Activated T-cell treated with anti-CD3 and anti-CD28 coated beads, Interleukin-2, amount 50 U/mL, for 24 hours (primary cell): ENCODE data around the gene SH3BP5L.

Experiments used
- DNase-seq: peaks from one replicate; pipeline ENCODE4 v3.0.0-alpha.2; 2020
- H3K27ac Mint-ChIP-seq: 2 replicates; pipeline ENCODE4 v1.8.0; 2020; ENCODE audit warnings: mild to moderate bottlenecking, mixed read lengths
- H3K27me3 Mint-ChIP-seq: 2 replicates; pipeline ENCODE4 v1.8.0; 2020; ENCODE audit warnings: mixed read lengths
- H3K36me3 Mint-ChIP-seq: 2 replicates; pipeline ENCODE4 v1.8.0; 2020; ENCODE audit warnings: low read depth, mixed read lengths
- H3K4me1 Mint-ChIP-seq: 2 replicates; pipeline ENCODE4 v1.8.0; 2020; ENCODE audit warnings: low read depth, mixed read lengths
- H3K4me3 Mint-ChIP-seq: 2 replicates; pipeline ENCODE4 v1.8.0; 2020; ENCODE audit warnings: mild to moderate bottlenecking, moderate library complexity, mixed read lengths
- H3K9me3 Mint-ChIP-seq: 2 replicates; pipeline ENCODE4 v1.8.0; 2020; ENCODE audit warnings: mixed read lengths

The SH3BP5L gene

GRCh38 chr1:248825136-248825535 is 579 bp downstream of the SH3BP5L start:
- H3K4me1 Mint-ChIP-seq = peaks cover 69% of the 10 kb centered on the region
- peaks cover 54% of the 10 kb centered on the region for H3K36me3 Mint-ChIP-seq
- no peaks in the 10 kb centered on the region for H3K27me3 Mint-ChIP-seq
- H3K27ac Mint-ChIP-seq = peak overlapping the region; percentile 99
- peak overlapping the region; percentile 82 for H3K4me3 Mint-ChIP-seq
- no peak for DNase-seq
- H3K9me3 Mint-ChIP-seq = no peaks in the 10 kb centered on the region

GRCh38 chr1:248824701-248825100 is 1.0 kb downstream of the SH3BP5L start:
- Mint-ChIP-seq H3K4me3 (peak overlapping the region; percentile 82), H3K27me3 (no peaks in the 10 kb centered on the region), H3K9me3 (no peaks in the 10 kb centered on the region), H3K36me3 (peaks cover 57% of the 10 kb centered on the region), H3K4me1 (peaks cover 72% of the 10 kb centered on the region), H3K27ac (peak overlapping the region; percentile 99)
- DNase-seq = peak; percentile 23

- H3K4me1 Mint-ChIP-seq = peaks cover 74% of the 10 kb centered on the region
- no peaks in the 10 kb centered on the region for H3K9me3 Mint-ChIP-seq
- no peaks in the 10 kb centered on the region for H3K27me3 Mint-ChIP-seq
- H3K36me3 Mint-ChIP-seq = peaks cover 58% of the 10 kb centered on the region
- peak overlapping the region; percentile 82 for H3K4me3 Mint-ChIP-seq
- H3K27ac Mint-ChIP-seq = peak overlapping the region; percentile 99
- DNase-seq = no peak
Measured at GRCh38 chr1:248824301-248824700, 1.4 kb downstream of the SH3BP5L start.

GRCh38 chr1:248823517-248824001 is 2.2 kb downstream of the SH3BP5L start:
- DNase-seq = no peak
- H3K27ac Mint-ChIP-seq = peak overlapping the region; percentile 99
- H3K36me3 Mint-ChIP-seq = peaks cover 64% of the 10 kb centered on the region
- H3K4me1 Mint-ChIP-seq = peaks cover 82% of the 10 kb centered on the region
- H3K27me3 Mint-ChIP-seq = no peaks in the 10 kb centered on the region
- H3K9me3 Mint-ChIP-seq = no peaks in the 10 kb centered on the region
- H3K4me3 Mint-ChIP-seq = peak overlapping the region; percentile 82

- peak overlapping the region; percentile 66 for H3K27ac Mint-ChIP-seq
- H3K36me3 Mint-ChIP-seq = peaks cover 72% of the 10 kb centered on the region
- H3K4me1 Mint-ChIP-seq = peaks cover 87% of the 10 kb centered on the region
- no peaks in the 10 kb centered on the region for H3K9me3 Mint-ChIP-seq
- no peak for DNase-seq
- H3K4me3 Mint-ChIP-seq = peak overlapping the region; percentile 2
- no peaks in the 10 kb centered on the region for H3K27me3 Mint-ChIP-seq
Measured at GRCh38 chr1:248822148-248823032, 3.3 kb downstream of the SH3BP5L start.

- H3K27ac Mint-ChIP-seq = peak overlapping the region; percentile 66
- H3K4me3 Mint-ChIP-seq = no peak overlapping the region
- peaks cover 80% of the 10 kb centered on the region for H3K36me3 Mint-ChIP-seq
- H3K9me3 Mint-ChIP-seq = no peaks in the 10 kb centered on the region
- peak; percentile 25 for DNase-seq
- no peaks in the 10 kb centered on the region for H3K27me3 Mint-ChIP-seq
- H3K4me1 Mint-ChIP-seq = peaks cover 88% of the 10 kb centered on the region
Measured at GRCh38 chr1:248821641-248822040, 4.1 kb downstream of the SH3BP5L start.

GRCh38 chr1:248821101-248821500 is 4.6 kb downstream of the SH3BP5L start:
- Mint-ChIP-seq H3K4me1 (peaks cover 92% of the 10 kb centered on the region), H3K36me3 (peaks cover 85% of the 10 kb centered on the region), H3K9me3 (no peaks in the 10 kb centered on the region), H3K27me3 (no peaks in the 10 kb centered on the region), H3K4me3 (no peak overlapping the region), H3K27ac (peak overlapping the region; percentile 29)
- DNase-seq = no peak

DNA sequence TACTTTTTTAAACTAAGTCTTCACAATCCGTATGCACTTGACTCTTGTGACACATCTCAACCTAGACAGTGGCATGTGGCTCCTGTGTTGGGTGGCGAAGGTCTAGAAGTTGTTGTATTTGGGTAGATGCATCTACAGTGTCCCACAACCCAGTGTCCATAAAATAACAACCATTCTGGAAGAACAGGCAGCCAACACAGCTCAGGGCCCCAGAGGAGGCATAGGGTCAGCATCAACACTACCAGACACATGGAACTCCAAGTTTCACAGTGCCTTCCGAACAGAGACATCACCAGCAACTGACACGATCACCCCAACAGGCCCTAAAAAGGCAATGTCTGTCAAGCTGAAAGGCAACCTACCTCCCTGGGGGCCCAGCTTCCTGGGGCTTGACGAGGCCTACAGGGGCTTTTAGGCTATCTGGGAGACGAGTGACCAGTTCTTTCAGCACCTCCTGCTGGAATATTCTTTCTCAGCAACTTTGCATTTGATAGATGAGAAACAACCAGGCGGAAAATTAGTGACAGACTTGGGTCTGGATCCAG is 5.6 kb downstream of the SH3BP5L start:
- peaks cover 90% of the 10 kb centered on the region for H3K4me1 Mint-ChIP-seq
- H3K36me3 Mint-ChIP-seq = peaks cover 86% of the 10 kb centered on the region
- H3K4me3 Mint-ChIP-seq = no peak overlapping the region
- no peak overlapping the region for H3K27ac Mint-ChIP-seq
- no peaks in the 10 kb centered on the region for H3K9me3 Mint-ChIP-seq
- DNase-seq = no peak
- no peaks in the 10 kb centered on the region for H3K27me3 Mint-ChIP-seq

GRCh38 chr1:248818505-248819374 is 7.0 kb downstream of the SH3BP5L start:
- DNase-seq = peak; percentile 32
- H3K4me3 Mint-ChIP-seq = peak overlapping the region; percentile 6
- no peaks in the 10 kb centered on the region for H3K9me3 Mint-ChIP-seq
- H3K27me3 Mint-ChIP-seq = no peaks in the 10 kb centered on the region
- H3K27ac Mint-ChIP-seq = peak overlapping the region; percentile 85
- peaks cover 76% of the 10 kb centered on the region for H3K4me1 Mint-ChIP-seq
- peaks cover 88% of the 10 kb centered on the region for H3K36me3 Mint-ChIP-seq

DNA sequence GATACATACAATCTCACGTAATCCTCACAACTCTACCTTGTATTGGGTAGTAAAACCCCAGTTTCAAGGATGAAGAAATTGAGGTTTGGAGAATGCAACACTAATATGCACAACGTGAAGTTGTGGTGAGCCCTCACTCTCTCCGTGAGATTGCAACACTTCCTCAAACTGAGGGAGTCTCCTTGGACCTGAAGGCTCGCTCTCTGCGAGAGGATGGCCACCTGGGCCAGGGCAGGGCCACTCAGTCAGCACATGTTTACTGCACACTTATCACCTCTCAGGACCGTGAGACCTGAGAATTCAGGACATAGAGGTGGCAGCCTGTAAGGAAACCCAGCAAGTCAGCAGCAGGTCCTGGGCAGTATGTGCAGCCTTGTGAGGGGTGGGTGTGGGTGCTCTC is 8.7 kb downstream of the SH3BP5L start:
- Mint-ChIP-seq H3K27me3 (no peaks in the 10 kb centered on the region), H3K27ac (peak overlapping the region; percentile 76), H3K36me3 (peaks cover 88% of the 10 kb centered on the region), H3K9me3 (no peaks in the 10 kb centered on the region), H3K4me3 (no peak overlapping the region), H3K4me1 (peaks cover 61% of the 10 kb centered on the region)
- DNase-seq = no peak

DNA sequence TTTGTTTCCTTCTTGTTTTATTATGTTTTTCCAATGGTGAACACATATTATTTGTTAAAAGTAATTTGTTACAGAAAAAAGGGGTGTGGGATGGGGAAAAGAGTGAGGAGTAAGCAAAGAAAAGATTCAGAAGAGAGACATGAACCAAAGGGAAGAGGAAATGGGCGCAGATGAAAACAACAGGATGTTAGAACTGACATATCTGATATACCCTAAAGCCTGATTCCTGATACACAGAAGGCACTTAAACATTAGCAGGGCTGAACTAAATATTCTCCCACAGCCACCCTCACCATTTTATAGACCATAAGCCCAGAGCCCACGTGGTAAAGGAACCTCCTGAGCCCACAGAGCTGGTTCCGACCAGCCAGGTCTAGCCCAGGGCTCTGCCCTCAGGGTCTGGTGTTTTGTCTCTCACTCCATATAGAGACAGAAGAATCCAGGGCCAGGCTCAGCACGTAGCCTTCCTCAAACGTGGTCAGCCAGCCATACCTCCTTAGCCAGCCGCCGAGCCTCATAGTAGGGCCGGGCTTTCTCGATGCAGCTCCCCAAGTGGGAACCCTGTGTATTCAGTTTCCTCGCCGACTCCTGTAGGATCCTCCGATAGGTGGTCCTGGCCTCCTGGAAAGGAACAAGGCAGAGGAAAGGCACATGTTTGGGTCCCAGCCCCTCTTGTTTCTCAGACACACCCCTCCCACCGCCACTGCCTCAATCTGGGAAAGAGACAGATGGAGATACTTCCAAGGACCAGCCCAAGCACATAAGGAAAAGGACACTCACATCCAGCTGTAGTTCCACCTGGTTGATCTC is 9.5 kb downstream of the SH3BP5L start:
- H3K9me3 Mint-ChIP-seq = no peaks in the 10 kb centered on the region
- peaks cover 83% of the 10 kb centered on the region for H3K36me3 Mint-ChIP-seq
- no peak for DNase-seq
- peak overlapping the region; percentile 87 for H3K27ac Mint-ChIP-seq
- peaks cover 53% of the 10 kb centered on the region for H3K4me1 Mint-ChIP-seq
- no peaks in the 10 kb centered on the region for H3K27me3 Mint-ChIP-seq
- no peak overlapping the region for H3K4me3 Mint-ChIP-seq

DNA sequence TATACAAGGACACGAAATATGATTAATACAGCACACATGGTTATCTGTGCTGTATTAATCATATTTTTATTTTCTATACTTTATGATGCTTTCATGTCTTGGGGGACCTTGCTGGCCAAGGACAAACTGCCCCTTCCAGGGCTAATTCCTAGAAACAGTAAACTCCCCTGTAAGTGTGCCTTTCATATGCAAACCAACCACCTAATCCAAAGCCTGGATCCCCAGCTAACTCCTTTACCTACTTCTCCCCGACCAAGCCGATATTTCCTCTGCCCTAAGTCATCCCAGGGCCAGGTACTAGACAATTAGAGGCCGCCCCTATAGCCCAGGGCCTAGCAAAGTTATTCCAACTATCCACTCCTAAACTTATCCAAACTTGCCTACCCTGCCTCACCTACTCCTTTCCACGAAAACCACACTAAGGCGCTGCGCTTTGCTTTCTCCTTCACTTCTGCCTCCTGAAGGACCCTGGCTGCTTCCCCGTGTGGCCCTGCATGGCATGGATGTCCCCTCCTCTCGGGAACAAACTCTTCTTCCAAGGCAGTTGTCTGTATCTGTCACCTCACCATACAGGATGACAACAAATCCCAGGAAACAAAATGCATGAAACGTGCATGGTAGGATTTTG is 10.2 kb downstream of the SH3BP5L start:
- H3K9me3 Mint-ChIP-seq = no peaks in the 10 kb centered on the region
- no peak for DNase-seq
- no peak overlapping the region for H3K4me3 Mint-ChIP-seq
- no peaks in the 10 kb centered on the region for H3K27me3 Mint-ChIP-seq
- H3K4me1 Mint-ChIP-seq = peaks cover 46% of the 10 kb centered on the region
- peak overlapping the region; percentile 41 for H3K27ac Mint-ChIP-seq
- peaks cover 79% of the 10 kb centered on the region for H3K36me3 Mint-ChIP-seq

GRCh38 chr1:248814351-248814750 is 11.4 kb downstream of the SH3BP5L start:
- H3K4me3 Mint-ChIP-seq = no peak overlapping the region
- DNase-seq = no peak
- peaks cover 37% of the 10 kb centered on the region for H3K4me1 Mint-ChIP-seq
- peaks cover 72% of the 10 kb centered on the region for H3K36me3 Mint-ChIP-seq
- no peaks in the 10 kb centered on the region for H3K27me3 Mint-ChIP-seq
- H3K9me3 Mint-ChIP-seq = no peaks in the 10 kb centered on the region
- H3K27ac Mint-ChIP-seq = no peak overlapping the region
